Measurements from ENCODE around the gene CCDC127.
"Not testable (repeated sequence)": the region's sequence is repeated elsewhere in the genome, so short reads cannot be mapped to it uniquely, and the experiment has no call there.

CCDC127 gene, protein sequence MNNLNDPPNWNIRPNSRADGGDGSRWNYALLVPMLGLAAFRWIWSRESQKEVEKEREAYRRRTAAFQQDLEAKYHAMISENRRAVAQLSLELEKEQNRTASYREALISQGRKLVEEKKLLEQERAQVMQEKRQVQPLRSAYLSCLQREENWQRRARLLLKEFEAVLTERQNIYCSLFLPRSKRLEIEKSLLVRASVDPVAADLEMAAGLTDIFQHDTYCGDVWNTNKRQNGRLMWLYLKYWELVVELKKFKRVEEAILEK

DNA sequence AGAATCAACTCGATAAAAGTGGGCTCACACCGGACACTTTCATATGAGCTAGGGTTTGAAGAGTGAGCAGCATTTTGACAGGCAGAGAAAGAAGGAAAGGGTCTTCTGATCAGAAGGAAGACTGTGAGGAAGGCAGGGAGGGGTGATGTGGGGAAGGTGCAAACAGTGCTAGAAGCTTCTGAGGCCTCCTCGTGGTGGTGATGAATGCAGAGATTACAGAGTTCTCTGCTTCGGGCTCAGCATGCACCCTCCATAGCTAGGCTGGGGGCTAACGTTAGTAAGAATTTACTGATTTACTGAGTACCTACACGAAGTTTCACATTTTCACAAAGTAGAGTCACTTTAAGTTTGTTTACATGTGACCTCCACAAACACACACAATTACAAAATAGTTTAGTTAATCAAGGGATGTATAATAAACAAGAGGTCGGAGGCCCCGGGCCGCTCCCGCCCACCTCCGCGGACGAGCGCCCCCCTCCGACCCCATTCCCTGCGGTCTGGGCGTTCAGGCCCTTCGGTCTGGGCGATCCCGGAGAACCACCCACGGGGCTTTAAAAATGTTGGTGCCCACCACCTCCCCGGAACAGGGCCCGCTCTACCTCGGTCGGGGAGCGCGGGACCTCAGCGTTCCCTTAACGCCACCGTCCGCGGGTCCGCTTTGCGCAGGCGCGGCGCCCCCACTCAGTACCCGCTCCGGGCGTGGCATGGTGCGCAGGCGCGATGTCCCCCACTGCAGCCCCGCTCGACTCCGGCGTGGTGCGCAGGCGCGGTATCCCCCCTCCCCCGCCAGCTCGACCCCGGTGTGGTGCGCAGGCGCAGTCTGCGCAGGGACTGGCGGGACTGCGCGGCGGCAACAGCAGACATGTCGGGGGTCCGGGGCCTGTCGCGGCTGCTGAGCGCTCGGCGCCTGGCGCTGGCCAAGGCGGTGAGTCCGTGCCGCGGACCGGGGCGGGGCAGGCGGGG, at the start of gene CCDC127, which contains the start of gene SDHA:
Gene CCDC127 (minus strand): TSS at position 660 of the 963 bp plus-strand sequence. CDS start 1,304 bp downstream, outside the sequence.
Gene SDHA (plus strand): TSS at position 827 of the 963 bp plus-strand sequence. CDS start 36 bp downstream, at position 863.
- peak; percentile 98 to 99 for DNase-seq

DNA sequence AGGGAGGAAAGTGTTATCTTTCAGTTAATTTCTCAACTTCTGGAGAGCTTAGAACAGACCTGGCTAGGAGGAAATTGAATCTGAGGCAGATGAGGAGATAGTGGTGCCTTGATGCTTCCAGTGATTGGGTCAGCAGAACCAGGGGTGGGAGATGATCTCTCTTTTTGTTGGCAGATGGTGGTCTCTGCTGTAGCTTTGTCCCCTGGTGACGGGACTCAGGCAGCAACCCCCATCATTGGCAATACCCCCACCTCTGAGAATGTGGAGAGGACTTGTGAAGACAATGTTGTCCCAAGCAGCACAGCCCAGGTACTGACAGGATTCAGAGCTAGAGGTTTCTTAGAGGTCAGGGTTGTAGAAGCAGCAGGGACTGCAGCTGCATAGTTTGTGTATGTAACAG, 49.8 kb upstream of the CCDC127 start:
- DNase-seq = no peak

DNA sequence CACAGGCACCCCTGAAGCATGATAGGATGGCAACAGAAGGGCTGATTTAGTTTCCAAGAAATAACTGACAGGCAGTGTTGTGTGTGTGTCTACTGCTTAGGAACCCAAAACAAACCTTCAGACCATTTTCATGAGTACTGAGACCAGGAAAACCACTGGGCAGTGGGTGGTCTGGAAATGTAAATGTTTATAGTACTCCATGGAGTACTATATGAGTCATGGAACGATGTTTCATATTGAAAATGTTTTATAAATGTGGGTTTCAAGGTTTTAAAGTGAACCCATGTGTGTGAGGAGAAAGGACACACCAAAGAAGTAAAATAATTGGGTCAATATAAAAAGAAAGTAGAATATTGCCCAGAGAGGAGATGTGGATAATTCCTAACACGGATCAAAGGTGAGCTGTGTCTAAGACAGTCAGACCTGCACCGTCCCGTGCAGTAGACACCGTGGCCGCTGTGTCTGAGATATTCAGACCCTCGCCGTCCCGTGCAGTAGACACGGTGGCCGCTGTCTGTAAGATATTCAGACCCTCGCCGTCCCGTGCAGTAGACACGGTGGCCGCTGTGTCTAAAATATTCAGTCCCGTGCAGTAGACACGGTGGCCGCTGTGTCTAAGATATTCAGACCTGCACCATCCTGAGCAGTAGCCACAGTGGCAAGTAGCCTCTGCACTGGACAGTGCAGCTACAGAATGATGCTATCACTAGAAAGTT, 48.5 kb upstream of the CCDC127 start:
- not testable (repeated sequence) for DNase-seq

DNA sequence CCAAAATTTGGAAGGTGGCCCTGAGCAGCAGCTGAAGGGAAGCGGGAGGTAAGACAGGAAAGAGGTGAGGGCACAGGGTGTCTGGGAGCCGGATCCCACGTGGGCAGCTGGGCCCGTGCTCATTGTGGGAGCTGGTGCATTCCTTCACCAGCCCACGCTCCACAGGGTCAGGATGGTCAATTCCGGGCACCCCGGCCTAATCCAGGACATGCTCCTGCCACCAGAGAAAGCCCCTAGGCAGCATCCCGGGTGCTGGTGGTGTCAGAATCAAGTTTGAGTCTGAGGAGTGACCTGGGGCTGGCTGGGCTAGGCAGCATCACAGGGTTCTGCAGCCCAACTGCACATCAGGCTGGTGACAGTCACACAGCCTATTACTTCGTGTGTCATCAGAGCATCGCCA, 46.4 kb upstream of the CCDC127 start:
- no peak for DNase-seq

DNA sequence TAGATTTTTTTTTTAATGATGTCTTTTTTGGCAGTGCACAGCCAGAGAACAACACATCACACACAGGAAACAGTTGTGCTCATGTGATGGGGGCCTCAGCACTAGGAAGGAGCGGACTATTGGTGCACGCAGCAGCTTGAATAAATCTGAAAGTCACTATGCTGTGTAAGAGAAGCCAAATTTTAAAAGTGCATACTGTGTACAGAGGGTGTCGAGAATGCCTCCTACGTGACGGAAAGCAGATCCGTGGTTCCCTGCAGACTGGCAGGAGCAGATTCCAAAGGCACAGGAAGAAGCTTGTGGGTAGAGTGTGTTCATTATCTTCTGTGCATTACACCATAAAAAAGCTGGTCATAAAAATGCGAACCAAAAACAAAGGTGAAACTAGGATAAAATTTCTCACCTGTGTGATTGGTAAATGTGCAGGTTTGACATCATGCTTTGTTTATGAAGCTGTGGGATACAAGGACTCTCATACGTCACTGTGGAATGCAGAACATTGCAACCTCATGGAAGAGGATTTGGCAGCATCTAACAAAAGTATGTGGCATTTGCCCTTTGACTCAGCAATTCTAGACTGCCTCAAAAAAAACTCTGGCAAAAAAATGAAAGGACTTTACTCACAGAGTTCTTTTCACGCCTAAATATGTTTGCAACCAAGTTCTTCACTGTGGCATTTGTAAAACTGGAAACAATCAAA, 45.5 kb upstream of the CCDC127 start:
- DNase-seq = not testable (repeated sequence)

DNA sequence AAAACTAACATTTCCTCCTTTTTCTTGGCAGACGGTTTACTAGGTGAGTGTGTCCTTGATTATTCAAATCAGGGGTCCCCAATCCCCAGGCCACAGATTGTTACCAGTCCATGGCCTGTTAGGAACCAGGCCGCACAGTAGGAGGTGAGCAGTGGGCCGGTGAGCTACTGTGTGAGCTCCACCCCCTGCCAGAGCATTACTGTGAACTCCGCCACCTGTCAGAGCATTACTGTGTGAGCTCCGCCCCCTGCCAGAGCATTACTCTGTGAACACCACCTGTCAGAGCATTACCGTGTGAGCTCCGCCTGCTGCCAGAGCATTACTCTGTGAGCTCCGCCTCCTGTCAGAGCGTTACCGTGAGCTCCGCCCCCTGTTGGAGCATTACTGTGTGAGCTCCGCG, 39.2 kb upstream of the CCDC127 start:
- no peak for DNase-seq

DNA sequence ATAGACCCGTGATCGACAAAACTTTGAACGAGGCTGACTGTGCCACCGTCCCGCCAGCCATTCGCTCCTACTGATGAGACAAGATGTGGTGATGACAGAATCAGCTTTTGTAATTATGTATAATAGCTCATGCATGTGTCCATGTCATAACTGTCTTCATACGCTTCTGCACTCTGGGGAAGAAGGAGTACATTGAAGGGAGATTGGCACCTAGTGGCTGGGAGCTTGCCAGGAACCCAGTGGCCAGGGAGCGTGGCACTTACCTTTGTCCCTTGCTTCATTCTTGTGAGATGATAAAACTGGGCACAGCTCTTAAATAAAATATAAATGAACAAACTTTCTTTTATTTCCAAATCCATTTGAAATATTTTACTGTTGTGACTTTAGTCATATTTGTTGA, 38.4 kb upstream of the CCDC127 start:
- not testable (repeated sequence) for DNase-seq

DNA sequence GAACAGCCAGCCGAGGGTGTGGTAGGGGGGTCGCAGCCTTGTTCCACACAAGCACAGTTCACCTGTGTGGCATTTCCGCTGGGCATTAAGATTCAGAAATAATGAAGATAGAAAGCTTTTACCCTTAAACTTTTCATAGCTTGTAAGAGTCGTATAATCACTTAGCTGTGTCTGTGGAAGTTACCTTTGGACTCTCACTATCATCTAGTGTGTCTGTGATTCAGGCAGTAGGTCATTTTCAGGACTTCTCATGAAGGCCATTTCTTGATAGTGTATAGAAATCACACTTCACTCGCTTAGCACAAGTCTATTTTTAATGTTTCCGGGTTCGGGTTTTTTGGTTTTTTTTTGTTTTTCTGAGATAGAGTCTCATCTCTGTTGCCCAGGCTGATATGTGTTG, 37.2 kb upstream of the CCDC127 start:
- DNase-seq = not testable (repeated sequence)

DNA sequence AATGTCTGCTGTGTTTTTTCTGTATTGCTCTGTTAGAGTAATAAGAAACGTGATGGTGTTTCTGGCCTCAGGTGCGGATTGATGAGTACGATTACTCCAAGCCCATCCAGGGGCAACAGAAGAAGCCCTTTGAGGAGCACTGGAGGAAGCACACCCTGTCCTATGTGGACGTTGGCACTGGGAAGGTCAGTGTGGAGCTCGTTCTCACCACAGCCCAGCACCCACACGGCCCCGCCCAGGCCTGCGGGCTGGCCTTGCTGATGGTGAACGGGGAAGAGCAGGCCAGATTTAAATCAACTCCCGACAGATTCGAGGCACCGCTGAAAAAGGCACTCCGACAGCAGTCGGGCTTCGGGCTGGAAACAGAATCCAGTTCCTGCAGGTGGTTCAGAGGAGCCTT, 36.4 kb upstream of the CCDC127 start:
- DNase-seq = not testable (repeated sequence)

DNA sequence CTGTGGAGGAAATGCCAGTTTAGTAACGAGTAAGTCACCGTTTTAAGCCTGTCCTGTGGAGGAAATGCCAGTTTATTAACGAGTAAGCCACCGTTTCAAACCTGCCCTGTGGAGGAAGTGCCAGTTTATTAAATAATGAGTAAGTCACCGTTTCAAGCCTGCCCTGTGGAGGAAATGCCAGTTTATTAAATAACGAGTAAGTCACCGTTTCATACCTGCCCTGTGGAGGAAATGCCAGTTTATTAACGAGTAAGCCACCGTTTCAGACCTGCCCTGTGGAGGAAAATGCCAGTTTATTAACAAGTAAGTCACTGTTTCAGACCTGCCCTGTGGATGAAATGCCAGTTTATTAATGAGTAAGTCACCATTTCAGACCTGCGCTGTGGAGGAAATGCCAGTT, 34.6 kb upstream of the CCDC127 start:
- DNase-seq = no peak

DNA sequence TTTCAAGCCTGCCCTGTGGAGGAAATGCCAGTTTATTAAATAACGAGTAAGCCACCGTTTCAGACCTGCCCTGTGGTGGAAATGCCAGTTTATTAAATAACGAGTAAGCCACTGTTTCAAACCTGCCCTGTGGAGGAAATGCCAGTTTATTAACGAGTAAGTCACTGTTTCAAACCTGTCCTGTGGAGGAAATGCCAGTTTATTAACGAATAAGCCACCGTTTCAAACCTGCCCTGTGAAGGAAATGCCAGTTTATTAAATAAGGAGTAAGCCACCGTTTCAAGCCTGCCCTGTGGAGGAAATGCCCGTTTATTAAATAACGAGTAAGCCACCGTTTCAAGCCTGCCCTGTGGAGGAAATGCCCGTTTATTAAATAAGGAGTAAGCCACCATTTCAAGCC, 34.0 kb upstream of the CCDC127 start:
- not testable (repeated sequence) for DNase-seq

DNA sequence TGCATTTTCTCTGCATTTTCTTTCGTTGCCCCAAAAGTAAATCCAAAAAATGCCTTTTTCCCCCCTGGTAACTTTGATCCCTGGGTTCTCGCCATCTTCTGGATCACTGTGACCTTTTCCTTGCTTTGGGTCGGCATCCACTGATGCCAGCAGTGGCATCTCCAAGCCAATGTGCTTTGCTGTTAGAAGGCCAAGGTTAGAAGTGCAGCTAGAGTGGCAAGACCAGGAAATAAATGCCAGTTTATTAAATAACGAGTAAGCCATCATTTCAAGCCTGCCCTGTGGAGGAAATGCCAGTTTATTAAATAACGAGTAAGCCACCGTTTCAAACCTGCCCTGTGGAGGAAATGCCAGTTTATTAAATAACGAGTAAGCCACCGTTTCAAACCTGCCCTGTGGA, 33.6 kb upstream of the CCDC127 start:
- DNase-seq = not testable (repeated sequence)

DNA sequence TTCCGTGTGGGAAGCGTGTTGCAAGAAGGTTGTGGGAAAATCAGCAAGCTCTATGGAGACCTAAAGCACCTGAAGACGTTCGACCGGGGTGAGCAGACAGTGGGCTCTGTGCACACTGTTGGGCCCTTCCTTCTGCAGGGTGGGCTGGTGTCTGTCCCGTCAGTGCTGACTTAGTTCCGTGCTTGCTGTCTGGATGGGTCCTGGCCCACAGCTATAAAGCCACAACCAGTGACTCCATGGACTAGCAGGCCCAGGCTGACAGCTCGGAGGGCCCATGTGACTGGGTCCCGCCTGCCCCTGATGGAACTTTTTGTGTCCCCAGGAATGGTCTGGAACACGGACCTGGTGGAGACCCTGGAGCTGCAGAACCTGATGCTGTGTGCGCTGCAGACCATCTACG, 33.1 kb upstream of the CCDC127 start:
- not testable (repeated sequence) for DNase-seq

DNA sequence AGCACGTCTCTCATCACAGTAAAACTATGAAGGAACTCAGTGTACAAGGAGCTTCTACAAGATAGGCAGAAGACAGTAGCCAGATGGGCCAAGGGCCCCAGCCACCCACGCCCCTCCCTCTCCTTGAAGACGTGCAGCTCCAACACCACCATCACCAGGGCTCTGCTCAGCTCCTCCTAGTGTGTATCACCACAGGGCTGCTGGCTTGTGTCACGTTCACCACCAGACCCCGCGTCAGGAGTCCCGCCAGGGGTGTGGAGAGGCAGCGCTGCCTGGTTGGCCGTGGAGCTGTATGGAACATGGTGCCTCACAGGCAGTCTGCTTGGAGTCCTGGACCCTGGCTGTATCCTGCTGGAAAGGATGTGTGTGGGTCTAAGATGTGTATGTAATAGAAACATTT, 32.4 kb upstream of the CCDC127 start:
- DNase-seq = not testable (repeated sequence)

DNA sequence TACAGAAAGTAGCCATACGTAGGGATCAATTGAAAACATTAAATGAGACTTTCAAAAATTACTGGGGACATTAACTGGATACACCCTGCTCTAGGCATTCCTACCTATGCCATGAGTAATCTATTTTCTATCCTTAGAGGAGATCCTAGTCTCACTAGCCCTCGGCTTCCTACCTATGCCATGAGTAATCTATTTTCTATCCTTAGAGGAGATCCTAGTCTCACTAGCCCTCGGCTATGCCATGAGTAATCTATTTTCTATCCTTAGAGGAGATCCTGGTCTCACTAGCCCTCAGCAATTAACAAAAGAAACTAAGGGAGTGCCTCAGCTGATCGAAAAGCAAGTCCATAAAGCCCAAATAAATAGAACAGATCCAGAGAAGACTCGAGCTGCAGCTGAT, 27.8 kb upstream of the CCDC127 start:
- not testable (repeated sequence) for DNase-seq

DNA sequence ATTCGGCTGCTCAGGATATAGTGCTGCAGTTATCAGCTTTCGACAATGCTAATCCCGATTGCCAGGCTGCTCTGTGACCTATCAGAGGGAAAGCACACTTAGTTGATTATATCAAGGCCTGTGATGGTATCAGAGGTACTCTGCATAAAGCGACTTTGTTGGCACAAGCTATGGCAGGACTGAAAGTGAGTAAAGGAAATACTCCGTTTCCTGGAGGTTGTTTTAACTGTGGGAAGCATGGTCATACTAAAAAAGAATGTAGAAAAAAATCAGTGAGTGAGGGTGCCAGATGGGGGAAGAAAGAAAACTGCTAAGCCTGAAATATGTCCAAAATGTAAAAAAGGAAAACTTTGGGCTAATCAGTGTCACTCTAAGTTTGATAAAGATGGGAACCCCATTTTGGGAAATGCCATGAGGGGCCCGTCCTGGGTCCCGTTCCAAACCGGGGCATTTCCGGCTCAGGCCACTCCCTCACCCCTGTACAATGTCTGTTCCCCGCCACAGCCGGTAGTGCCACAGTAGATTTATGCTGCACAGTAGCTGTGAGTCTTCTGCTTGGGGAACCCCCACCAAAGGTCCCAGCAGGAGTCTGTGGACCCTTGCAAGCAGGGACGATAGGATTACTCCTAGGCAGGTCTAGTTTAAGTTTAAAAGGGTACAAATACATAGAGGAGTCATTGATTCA, 25.9 kb upstream of the CCDC127 start:
- not testable (repeated sequence) for DNase-seq

DNA sequence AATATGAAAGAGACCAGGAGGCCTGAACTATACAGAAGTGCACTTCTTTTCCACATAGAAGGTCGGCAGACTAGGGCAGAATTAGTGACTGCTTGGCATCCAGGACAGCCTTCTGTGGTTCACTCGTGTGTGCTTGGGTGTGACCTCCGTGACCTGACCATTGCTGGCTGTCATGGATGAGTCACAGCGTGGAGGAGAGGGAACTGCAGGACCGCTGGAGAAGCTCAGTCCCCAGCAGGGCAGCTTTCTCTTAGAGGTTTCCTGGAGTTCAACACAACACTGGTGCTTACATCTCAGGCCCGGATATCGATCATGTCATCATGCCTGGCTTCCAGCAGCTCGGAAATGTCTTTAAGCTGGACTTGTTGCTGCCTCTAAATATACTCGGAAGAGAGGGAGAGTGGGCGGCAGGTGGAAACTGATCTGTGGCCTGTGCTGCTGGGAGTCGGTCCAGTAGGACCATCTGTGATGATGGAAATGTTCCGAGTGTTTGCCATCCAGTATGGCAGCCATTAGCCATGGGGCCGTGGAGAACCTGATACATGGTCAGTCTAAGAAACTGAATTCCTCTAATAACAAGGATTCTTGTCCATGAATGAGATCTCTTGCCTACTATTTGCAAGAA, 23.2 kb upstream of the CCDC127 start:
- not testable (repeated sequence) for DNase-seq

DNA sequence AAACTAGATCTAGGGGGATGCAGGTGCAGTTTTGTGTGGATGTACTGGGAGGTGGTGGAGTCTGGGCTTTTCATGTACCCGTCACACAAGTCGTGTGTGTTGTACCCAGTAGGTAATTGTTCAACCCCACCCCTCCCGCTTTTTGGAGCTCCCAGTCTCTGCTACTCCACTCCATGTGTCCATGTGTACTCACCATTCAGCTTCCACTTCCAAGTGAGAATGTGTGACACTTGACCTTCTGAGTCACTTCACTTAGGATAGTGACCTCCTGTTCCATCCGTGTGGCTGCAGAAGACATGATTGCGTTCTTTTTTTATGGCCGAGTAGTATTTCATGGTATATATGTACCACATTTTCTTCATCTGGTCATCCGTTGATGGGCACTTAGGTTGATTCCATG, 22.6 kb upstream of the CCDC127 start:
- not testable (repeated sequence) for DNase-seq

DNA sequence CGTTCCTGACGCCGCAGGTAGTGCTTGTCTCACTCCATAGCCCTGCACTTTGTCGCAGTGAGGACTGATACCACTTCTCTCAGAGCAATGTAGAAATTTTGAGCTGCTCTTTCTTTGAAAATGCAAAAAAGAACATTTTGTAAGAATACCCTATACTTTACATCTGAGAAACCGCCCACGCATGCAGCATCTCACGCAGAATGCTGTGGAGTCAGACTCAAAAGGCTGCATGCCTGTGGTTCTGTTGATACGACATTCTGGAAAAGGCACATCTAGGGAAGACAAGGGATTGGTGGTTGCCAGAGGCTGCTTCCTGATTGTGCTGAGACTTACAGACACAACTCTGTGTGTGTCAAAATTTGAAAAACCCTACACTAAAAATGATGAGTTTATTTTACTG, 20.0 kb upstream of the CCDC127 start:
- DNase-seq = not testable (repeated sequence)

DNA sequence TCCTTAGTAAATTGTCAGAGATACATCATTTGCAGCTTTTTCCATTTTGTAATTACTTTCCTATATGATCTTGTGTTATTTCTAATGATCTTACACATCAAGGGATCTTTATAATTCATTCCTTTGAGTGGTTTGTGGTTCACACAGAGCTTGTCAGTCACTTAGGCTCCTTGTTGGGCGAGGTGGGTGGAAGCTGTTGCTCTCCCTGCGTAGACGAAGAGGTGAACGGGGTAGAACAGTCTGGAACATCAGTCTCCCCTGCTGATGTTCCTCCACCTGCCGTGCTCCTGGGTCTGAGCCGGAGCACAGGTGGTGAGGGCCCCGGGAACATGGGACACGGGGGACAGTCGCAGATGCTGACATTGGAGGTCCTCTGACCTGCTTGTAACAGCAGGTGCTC, 17.6 kb upstream of the CCDC127 start:
- DNase-seq = not testable (repeated sequence)

DNA sequence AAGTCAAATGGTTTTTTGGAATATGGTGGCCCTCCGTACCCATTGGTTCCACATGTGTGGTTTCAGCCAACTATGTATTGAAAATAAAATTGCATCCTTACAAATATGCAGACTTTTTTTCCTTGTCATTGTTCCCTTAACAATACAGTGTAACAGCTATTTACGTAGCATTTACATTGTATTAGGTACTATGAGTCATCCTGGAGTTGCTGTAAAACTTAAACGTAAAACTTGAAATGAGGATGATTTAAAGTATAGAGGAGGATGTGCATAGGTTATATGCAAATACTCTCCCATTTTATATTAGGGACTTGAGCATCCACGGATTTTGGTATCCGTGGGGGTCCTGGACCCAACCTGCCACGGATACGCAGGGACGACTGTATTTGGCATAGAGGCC, 16.5 kb upstream of the CCDC127 start:
- no peak for DNase-seq

Measured in NCI-H2081 (cell line).